D721Med (cell line): ENCODE data around the gene PCBP3.

Experiments
- DNase-seq: peaks from one replicate; pipeline ENCODE4 v3.0.0; 2011; ENCODE audit warnings: low spot score; ENCODE audit not compliant: insufficient read length
- FAIRE-seq: peaks from 2 replicates; lab custom pipeline; 2011; peaks lifted over from hg19 to GRCh38; lab: Jason Lieb, UNC
- CTCF ChIP-seq: IDR thresholded peaks from 2 replicates; pipeline ENCODE4 v1.5.1; 2012; ENCODE audit warnings: mild to moderate bottlenecking, control low read depth; ENCODE audit not compliant: insufficient read depth; ENCODE audit errors: missing control alignments

PCBP3 gene

GRCh38 chr21:45969921-45970673 is 326.6 kb downstream of the PCBP3 start:
- DNase-seq = peak; percentile 25
- no peak for TF ChIP-seq CTCF
- FAIRE-seq = no peak

GRCh38 chr21:45970674-45971615 is 327.4 kb downstream of the PCBP3 start:
- peak; percentile 66 for TF ChIP-seq CTCF
- DNase-seq (peak; percentile 93), FAIRE-seq (no peak)

- no peak for FAIRE-seq
- DNase-seq = no peak
- no peak for TF ChIP-seq CTCF
Measured at GRCh38 chr21:45971616-45972352, 328.3 kb downstream of the PCBP3 start.

- TF ChIP-seq CTCF = no peak
- DNase-seq = no peak
- no peak for FAIRE-seq
Measured at GRCh38 chr21:45972353-45972715, 328.8 kb downstream of the PCBP3 start.

- no peak for FAIRE-seq
- DNase-seq = peak; percentile 41
- TF ChIP-seq CTCF = no peak
Measured at GRCh38 chr21:45972716-45973474, 329.4 kb downstream of the PCBP3 start.

GRCh38 chr21:45973475-45974072 is 330.0 kb downstream of the PCBP3 start:
- FAIRE-seq = no peak
- DNase-seq = peak; percentile 37
- peak; percentile 48 for TF ChIP-seq CTCF
